Measurements from ENCODE around the gene MRPL34.

Gene MRPL34

DNA sequence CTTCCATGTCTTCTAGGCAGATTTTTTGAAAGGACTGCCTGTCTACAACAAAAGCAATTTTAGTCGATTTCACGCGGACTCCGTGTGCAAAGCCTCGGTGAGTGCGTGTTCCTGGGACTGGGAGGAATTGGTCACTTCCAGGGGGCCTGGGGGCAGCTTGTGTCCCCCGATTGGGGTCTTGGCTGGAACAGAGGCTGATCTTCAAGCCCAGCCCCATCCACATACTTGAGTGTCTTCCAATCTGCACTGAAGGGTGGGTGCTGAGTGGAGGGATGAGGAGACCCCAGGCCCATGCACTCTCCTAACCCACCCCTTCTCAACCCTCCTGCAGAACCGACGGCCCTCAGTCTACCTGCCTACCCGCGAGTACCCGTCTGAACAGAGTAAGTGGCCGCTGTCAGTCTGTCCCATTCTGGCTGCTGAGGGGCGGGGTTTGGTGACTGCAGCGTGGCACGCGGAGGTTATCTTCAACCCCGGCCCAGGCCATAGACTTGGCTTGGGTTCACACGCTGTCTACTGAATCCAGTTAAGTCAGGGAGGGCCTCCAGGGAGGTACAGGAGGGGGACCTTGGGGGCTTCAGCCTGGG, 8.4 kb downstream of the MRPL34 start:
- H3K9ac ChIP-seq, result no peak overlapping the region
- TF ChIP-seq, protein P1, sequence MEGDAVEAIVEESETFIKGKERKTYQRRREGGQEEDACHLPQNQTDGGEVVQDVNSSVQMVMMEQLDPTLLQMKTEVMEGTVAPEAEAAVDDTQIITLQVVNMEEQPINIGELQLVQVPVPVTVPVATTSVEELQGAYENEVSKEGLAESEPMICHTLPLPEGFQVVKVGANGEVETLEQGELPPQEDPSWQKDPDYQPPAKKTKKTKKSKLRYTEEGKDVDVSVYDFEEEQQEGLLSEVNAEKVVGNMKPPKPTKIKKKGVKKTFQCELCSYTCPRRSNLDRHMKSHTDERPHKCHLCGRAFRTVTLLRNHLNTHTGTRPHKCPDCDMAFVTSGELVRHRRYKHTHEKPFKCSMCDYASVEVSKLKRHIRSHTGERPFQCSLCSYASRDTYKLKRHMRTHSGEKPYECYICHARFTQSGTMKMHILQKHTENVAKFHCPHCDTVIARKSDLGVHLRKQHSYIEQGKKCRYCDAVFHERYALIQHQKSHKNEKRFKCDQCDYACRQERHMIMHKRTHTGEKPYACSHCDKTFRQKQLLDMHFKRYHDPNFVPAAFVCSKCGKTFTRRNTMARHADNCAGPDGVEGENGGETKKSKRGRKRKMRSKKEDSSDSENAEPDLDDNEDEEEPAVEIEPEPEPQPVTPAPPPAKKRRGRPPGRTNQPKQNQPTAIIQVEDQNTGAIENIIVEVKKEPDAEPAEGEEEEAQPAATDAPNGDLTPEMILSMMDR (IDR thresholded peaks at IDR 0.05), result no peak
- H2AFZ ChIP-seq, result no peak overlapping the region
- no peaks in the 10 kb centered on the region for H3K9me3 ChIP-seq (ENCODE audit: control insufficient read depth, low read length)
- no peaks in the 10 kb centered on the region for H3K36me3 ChIP-seq (ENCODE audit: control insufficient read depth, insufficient read depth, low read length)
- H3K4me3 ChIP-seq (ENCODE audit: low read depth, low read length), result no peak overlapping the region
- peaks cover 20% of the 10 kb centered on the region for H3K79me2 ChIP-seq
- H3K4me2 ChIP-seq (ENCODE audit: low read length), result no peak overlapping the region
- H3K27me3 ChIP-seq (ENCODE audit: control insufficient read depth, insufficient read depth, low read length), result no peaks in the 10 kb centered on the region
- peaks cover 3% of the 10 kb centered on the region for H3K4me1 ChIP-seq
- no peak overlapping the region for H3K27ac ChIP-seq

DNA sequence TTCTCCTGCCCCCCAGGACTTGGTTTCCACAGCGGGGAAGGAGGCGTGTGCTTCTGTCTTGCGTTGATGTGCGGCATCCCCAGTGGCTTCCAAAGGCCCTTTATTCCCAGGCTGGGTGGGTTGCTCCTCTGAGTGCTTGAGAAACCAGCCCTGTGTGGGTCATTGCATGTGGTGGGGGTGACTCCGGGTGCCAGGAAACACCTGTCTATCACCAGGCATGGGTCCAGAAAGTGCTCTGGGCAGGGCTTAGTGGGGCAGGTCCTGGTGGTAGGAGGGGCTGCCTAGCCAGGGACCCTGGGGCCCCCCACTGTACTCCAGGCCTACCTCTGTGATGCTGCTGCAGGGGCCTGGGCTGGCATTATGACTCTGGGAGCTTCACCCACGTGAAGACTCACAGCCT, 13.3 kb downstream of the MRPL34 start:
- no peaks in the 10 kb centered on the region for H3K36me3 ChIP-seq (ENCODE audit: control insufficient read depth, insufficient read depth, low read length)

DNA sequence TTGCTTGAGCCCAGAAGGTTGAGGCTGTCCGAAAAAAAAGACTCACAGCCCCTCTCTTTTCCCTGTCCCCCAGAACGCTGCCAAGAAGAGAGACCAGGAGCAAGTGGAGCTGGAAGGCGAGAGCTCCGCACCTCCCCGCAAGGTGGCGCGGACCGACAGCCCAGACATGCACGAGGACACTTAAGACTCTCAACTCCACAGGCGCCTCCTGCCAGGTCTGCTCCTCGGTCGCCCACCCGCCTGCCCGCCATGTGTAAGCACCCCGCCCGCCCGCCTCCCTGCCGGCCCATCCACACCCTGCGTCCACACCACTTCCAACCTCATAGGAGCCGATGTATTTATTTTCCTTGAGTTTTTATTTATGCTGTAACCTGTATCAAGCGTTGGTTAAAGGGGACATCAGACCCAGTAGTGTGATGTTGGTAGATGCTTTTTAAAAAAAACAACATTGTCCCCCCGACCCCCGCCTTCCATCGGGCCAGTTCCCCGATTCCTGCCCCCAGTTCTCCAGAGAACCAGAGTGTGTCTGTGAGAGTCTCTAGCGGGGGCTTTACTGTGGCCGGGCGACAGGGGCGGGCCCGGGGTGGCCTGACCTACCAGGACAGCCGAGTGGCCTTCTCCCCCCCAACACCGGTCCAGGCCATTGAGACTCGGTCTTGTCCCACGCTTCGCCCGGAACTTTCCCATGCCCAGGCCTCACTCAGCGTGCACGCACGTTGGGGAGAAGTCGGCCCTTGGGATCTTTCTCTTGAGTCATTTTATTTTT, 14.0 kb downstream of the MRPL34 start:
- no peaks in the 10 kb centered on the region for H3K79me2 ChIP-seq
- H3K4me3 ChIP-seq (ENCODE audit: low read depth, low read length), result no peak overlapping the region
- no peak overlapping the region for H3K9ac ChIP-seq
- no peaks in the 10 kb centered on the region for H3K4me1 ChIP-seq
- TF ChIP-seq, protein P1 (IDR thresholded peaks at IDR 0.05), result no peak
- no peak overlapping the region for H3K4me2 ChIP-seq (ENCODE audit: low read length)
- H2AFZ ChIP-seq, result no peak overlapping the region
- H3K9me3 ChIP-seq (ENCODE audit: control insufficient read depth, low read length), result no peaks in the 10 kb centered on the region
- no peaks in the 10 kb centered on the region for H3K36me3 ChIP-seq (ENCODE audit: control insufficient read depth, insufficient read depth, low read length)
- no peak overlapping the region for H3K27ac ChIP-seq
- H3K27me3 ChIP-seq (ENCODE audit: control insufficient read depth, insufficient read depth, low read length), result no peaks in the 10 kb centered on the region

More for the DNA sequence above, 13.3 kb downstream of the MRPL34 start:
- Histone ChIP-seq H3K27ac (no peak overlapping the region), H3K9ac (no peak overlapping the region), H2AFZ (no peak overlapping the region), H3K27me3 (ENCODE audit: control insufficient read depth, insufficient read depth, low read length) (no peaks in the 10 kb centered on the region), H3K4me2 (ENCODE audit: low read length) (no peak overlapping the region), H3K9me3 (ENCODE audit: control insufficient read depth, low read length) (no peaks in the 10 kb centered on the region), H3K79me2 (no peaks in the 10 kb centered on the region), H3K4me3 (ENCODE audit: low read depth, low read length) (no peak overlapping the region), H3K4me1 (no peaks in the 10 kb centered on the region)
- TF ChIP-seq, protein P1 (IDR thresholded peaks at IDR 0.05), result no peak

DNA sequence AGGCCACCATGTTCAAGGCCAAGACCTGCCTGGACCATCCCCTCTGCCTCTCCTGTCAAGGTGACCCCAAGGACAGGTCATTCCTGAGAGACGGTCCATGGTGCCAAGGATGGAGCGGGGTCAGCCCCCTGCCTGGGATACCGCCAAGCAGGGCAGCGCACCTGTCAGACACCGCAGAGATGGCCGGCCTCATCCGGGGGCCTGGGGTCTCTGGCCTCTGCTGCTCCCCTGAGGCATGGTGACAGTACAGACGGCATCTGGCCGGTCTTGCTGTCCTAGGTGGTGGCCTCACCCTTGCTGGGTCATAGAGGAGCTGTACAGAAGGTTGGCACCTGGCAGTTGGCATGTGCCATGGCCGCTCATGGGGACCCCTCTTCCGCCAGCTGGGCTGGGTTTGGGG, 14.8 kb downstream of the MRPL34 start:
- H3K27me3 ChIP-seq (ENCODE audit: control insufficient read depth, insufficient read depth, low read length), result no peaks in the 10 kb centered on the region
- no peaks in the 10 kb centered on the region for H3K4me1 ChIP-seq
- TF ChIP-seq, protein P1 (IDR thresholded peaks at IDR 0.05), result no peak
- H2AFZ ChIP-seq, result no peak overlapping the region
- no peak overlapping the region for H3K4me2 ChIP-seq (ENCODE audit: low read length)
- H3K79me2 ChIP-seq, result no peaks in the 10 kb centered on the region
- H3K4me3 ChIP-seq (ENCODE audit: low read depth, low read length), result no peak overlapping the region
- H3K36me3 ChIP-seq (ENCODE audit: control insufficient read depth, insufficient read depth, low read length), result no peaks in the 10 kb centered on the region
- H3K9ac ChIP-seq, result no peak overlapping the region
- H3K27ac ChIP-seq, result no peak overlapping the region
- no peaks in the 10 kb centered on the region for H3K9me3 ChIP-seq (ENCODE audit: control insufficient read depth, low read length)

Data from parathyroid adenoma (tissue), 2 donors.